Measurements from ENCODE around the gene SPAG5. TPM values are rescaled to one million over a fixed set of nuclear protein-coding genes. Genes with fewer than 3 reads are reported as not detected.

Gene SPAG5
- polyA plus RNA-seq, 1 donor from 2014 or later, result 19.9 TPM

DNA sequence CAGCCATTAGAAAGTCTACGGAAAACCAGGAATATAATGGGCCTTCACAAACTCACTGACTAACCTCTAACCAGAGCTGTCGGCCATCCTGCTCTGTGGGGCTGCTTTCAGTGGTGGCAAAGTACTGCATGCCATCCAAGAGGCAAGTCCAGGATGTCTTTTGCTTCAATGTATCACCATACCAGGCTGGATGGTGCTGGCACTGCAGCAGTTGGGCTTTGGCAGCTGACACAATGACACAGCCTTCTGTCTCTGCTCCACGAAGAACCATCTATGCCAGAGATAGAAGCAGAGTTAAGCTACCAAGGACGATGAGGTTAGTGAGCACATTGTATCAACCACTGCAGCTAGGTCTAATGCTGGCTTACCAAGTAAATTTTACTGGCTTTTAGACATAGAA lies 24.9 kb upstream of the SPAG5 start:
- no peak for TF ChIP-seq POLR2AphosphoS5 (IDR thresholded peaks at IDR 0.05)
- no peak for TF ChIP-seq EZH2 (IDR thresholded peaks at IDR 0.05; ENCODE audit: borderline replicate concordance, insufficient read depth, low read length, poor library complexity, severe bottlenecking)
- no peaks in the 10 kb centered on the region for H4K20me1 ChIP-seq (ENCODE audit: insufficient read depth)
- no peak overlapping the region for H3K4me2 ChIP-seq (ENCODE audit: low read length)
- H3K36me3 ChIP-seq (ENCODE audit: insufficient read depth, low read length), result peaks cover 5% of the 10 kb centered on the region
- H3K9me3 ChIP-seq (ENCODE audit: low read length), result no peaks in the 10 kb centered on the region
- H3K27ac ChIP-seq (ENCODE audit: low read length), result no peak overlapping the region
- no peaks in the 10 kb centered on the region for H3K27me3 ChIP-seq (ENCODE audit: insufficient read depth, low read depth, low read length)
- H3K4me3 ChIP-seq (ENCODE audit: low read length), result no peak overlapping the region
- H3K9ac ChIP-seq (ENCODE audit: low read length), result no peak overlapping the region
- no peak overlapping the region for H2AFZ ChIP-seq (ENCODE audit: low read depth, low read length)
- no peaks in the 10 kb centered on the region for H3K79me2 ChIP-seq (replicated peaks; ENCODE audit: insufficient read depth, low read length)
- no peaks in the 10 kb centered on the region for H3F3A ChIP-seq (ENCODE audit: insufficient read depth, low read length, poor library complexity, severe bottlenecking)
- no peaks in the 10 kb centered on the region for H3K9me2 ChIP-seq (ENCODE audit: insufficient read depth, low read length)

DNA sequence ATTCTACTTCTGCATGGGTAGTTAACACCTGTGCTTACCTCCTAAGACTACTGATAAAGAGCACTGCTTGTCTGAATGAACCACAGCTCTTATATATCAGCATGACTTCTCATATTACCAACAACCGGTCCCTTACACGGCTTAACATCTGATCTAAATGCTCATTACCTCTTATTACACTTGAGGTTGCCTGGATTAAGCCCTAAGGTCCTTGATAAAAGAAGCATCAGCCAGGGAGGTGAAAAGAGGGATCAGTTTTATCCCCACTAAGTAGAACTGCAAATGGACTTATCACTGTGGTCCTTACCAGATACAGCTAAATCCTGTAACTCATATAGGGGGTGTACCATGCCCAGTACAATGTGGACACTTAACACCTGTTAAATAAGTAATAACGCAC lies 23.4 kb upstream of the SPAG5 start:
- Histone ChIP-seq H3K9me3 (ENCODE audit: low read length) (no peaks in the 10 kb centered on the region), H3K9ac (ENCODE audit: low read length) (no peak overlapping the region), H3K4me3 (ENCODE audit: low read length) (no peak overlapping the region), H3K4me2 (ENCODE audit: low read length) (no peak overlapping the region), H3K36me3 (ENCODE audit: insufficient read depth, low read length) (no peaks in the 10 kb centered on the region), H3K9me2 (ENCODE audit: insufficient read depth, low read length) (no peaks in the 10 kb centered on the region), H4K20me1 (ENCODE audit: insufficient read depth) (no peaks in the 10 kb centered on the region), H3K27ac (ENCODE audit: low read length) (no peak overlapping the region), H3K27me3 (ENCODE audit: insufficient read depth, low read depth, low read length) (no peaks in the 10 kb centered on the region), H3K79me2 (replicated peaks; ENCODE audit: insufficient read depth, low read length) (no peaks in the 10 kb centered on the region), H3F3A (ENCODE audit: insufficient read depth, low read length, poor library complexity, severe bottlenecking) (no peaks in the 10 kb centered on the region), H2AFZ (ENCODE audit: low read depth, low read length) (no peak overlapping the region)
- TF ChIP-seq MXI1 (conservative IDR thresholded peaks at IDR 0.05; ENCODE audit: poor library complexity, severe bottlenecking), result no peak
- TF ChIP-seq EZH2 (IDR thresholded peaks at IDR 0.05; ENCODE audit: borderline replicate concordance, insufficient read depth, low read length, poor library complexity, severe bottlenecking), result no peak
- TF ChIP-seq TAF1 (IDR thresholded peaks at IDR 0.05; ENCODE audit: low read depth), result no peak
- TF ChIP-seq REST (IDR thresholded peaks at IDR 0.05; ENCODE audit: borderline replicate concordance), result no peak
- TF ChIP-seq SMC3 (conservative IDR thresholded peaks at IDR 0.05; ENCODE audit: poor library complexity), result no peak
- TF ChIP-seq EP300 (conservative IDR thresholded peaks at IDR 0.05; ENCODE audit: poor library complexity, severe bottlenecking), result no peak
- no peak for TF ChIP-seq RAD21 (conservative IDR thresholded peaks at IDR 0.05)
- TF ChIP-seq CTCF (IDR thresholded peaks at IDR 0.05; ENCODE audit: poor library complexity, severe bottlenecking), result no peak
- no peak for TF ChIP-seq POLR2AphosphoS5 (IDR thresholded peaks at IDR 0.05)

- H3K9ac ChIP-seq (ENCODE audit: low read length), result no peak overlapping the region
- no peak overlapping the region for H3K4me2 ChIP-seq (ENCODE audit: low read length)
These were observed 21.2 kb upstream of the SPAG5 start for GRCh38 chr17:28620010-28620409.

More at GRCh38 chr17:28620010-28620409, 21.2 kb upstream of the SPAG5 start:
- Histone ChIP-seq H3K4me3 (ENCODE audit: low read length) (no peak overlapping the region), H3K79me2 (replicated peaks; ENCODE audit: insufficient read depth, low read length) (no peaks in the 10 kb centered on the region), H3K27ac (ENCODE audit: low read length) (no peak overlapping the region), H2AFZ (ENCODE audit: low read depth, low read length) (no peak overlapping the region), H4K20me1 (ENCODE audit: insufficient read depth) (no peaks in the 10 kb centered on the region), H3K27me3 (ENCODE audit: insufficient read depth, low read depth, low read length) (no peaks in the 10 kb centered on the region), H3K36me3 (ENCODE audit: insufficient read depth, low read length) (no peaks in the 10 kb centered on the region), H3K9me3 (ENCODE audit: low read length) (no peaks in the 10 kb centered on the region), H3F3A (ENCODE audit: insufficient read depth, low read length, poor library complexity, severe bottlenecking) (no peaks in the 10 kb centered on the region), H3K9me2 (ENCODE audit: insufficient read depth, low read length) (no peaks in the 10 kb centered on the region)
- TF ChIP-seq SMC3 (conservative IDR thresholded peaks at IDR 0.05; ENCODE audit: poor library complexity), result no peak
- TF ChIP-seq POLR2AphosphoS5 (IDR thresholded peaks at IDR 0.05), result no peak
- no peak for TF ChIP-seq CTCF (IDR thresholded peaks at IDR 0.05; ENCODE audit: poor library complexity, severe bottlenecking)
- no peak for TF ChIP-seq MXI1 (conservative IDR thresholded peaks at IDR 0.05; ENCODE audit: poor library complexity, severe bottlenecking)
- TF ChIP-seq EZH2 (IDR thresholded peaks at IDR 0.05; ENCODE audit: borderline replicate concordance, insufficient read depth, low read length, poor library complexity, severe bottlenecking), result no peak
- TF ChIP-seq TAF1 (IDR thresholded peaks at IDR 0.05; ENCODE audit: low read depth), result no peak
- no peak for TF ChIP-seq EP300 (conservative IDR thresholded peaks at IDR 0.05; ENCODE audit: poor library complexity, severe bottlenecking)
- TF ChIP-seq REST (IDR thresholded peaks at IDR 0.05; ENCODE audit: borderline replicate concordance), result no peak
- TF ChIP-seq RAD21 (conservative IDR thresholded peaks at IDR 0.05), result no peak
